Parathyroid adenoma (tissue), 2 donors: Measurements from ENCODE around the gene THEMIS2.

Experiments
- H2AFZ ChIP-seq: fragments of 300-600 bp; sonication (generic); one replicate; pipeline ENCODE4 v1.7.0; 2017; ENCODE audit warnings: antibody characterized with exemption, mild to moderate bottlenecking
- H3K27ac ChIP-seq: fragments of 300-600 bp; sonication (generic); one replicate; pipeline ENCODE4 v1.7.0; 2017
- H3K27me3 ChIP-seq: fragments of 300-600 bp; sonication (generic); one replicate; pipeline ENCODE4 v1.7.0; 2017; ENCODE audit warnings: low read length; ENCODE audit not compliant: control insufficient read depth, insufficient read depth
- H3K36me3 ChIP-seq: fragments of 300-600 bp; sonication (generic); one replicate; pipeline ENCODE4 v1.7.0; 2017; ENCODE audit warnings: low read length; ENCODE audit not compliant: control insufficient read depth, insufficient read depth
- H3K4me1 ChIP-seq: fragments of 300-600 bp; sonication (generic); one replicate; pipeline ENCODE4 v1.7.0; 2017; ENCODE audit warnings: control low read depth
- H3K4me2 ChIP-seq: fragments of 300-600 bp; sonication (generic); one replicate; pipeline ENCODE4 v1.7.0; 2017; ENCODE audit warnings: low read length
- H3K4me3 ChIP-seq: fragments of 300-600 bp; sonication (generic); one replicate; pipeline ENCODE4 v1.7.0; 2017; ENCODE audit warnings: low read depth, low read length
- H3K79me2 ChIP-seq: fragments of 300-600 bp; sonication (generic); one replicate; pipeline ENCODE4 v1.7.0; 2017; ENCODE audit warnings: control low read depth
- H3K9ac ChIP-seq: fragments of 300-600 bp; sonication (generic); one replicate; pipeline ENCODE4 v1.7.0; 2017; ENCODE audit warnings: mild to moderate bottlenecking
- H3K9me3 ChIP-seq: fragments of 300-600 bp; sonication (generic); one replicate; pipeline ENCODE4 v1.7.0; 2017; ENCODE audit warnings: low read length; ENCODE audit not compliant: control insufficient read depth
- TF ChIP-seq, protein P1 (sequence below): fragments of 300-600 bp; sonication (generic); IDR thresholded peaks from one replicate; pipeline ENCODE4 v1.7.0; 2017; ENCODE audit warnings: antibody characterized with exemption, mild to moderate bottlenecking
- donor health status: primary hyperparathyroidism.

The THEMIS2 gene

DNA sequence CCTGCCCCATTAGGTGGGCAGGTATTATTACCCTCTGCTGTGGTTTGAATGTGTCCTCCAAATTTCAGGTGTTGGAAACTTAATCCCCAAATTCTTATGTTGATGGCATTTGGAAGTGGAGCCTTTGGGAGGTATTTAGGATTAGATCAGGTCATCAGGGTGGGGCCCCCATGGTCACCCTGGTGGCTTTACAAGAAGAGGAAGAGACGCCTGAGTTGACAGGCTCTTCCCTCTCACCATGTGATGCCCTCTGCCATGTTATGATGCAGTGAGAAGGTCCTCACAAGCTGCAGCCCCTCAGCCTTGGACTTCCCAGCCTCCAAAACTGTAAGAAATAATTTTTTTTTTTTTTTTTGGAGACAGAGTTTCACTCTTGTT lies 8.8 kb upstream of the THEMIS2 start:
- Histone ChIP-seq H3K27ac (peak overlapping the region; percentile 39), H3K27me3 (no peaks in the 10 kb centered on the region), H3K79me2 (no peaks in the 10 kb centered on the region), H3K4me3 (peak overlapping the region; percentile 14), H3K36me3 (no peaks in the 10 kb centered on the region), H3K9ac (no peak overlapping the region), H3K9me3 (no peaks in the 10 kb centered on the region), H3K4me2 (no peak overlapping the region), H2AFZ (no peak overlapping the region), H3K4me1 (no peaks in the 10 kb centered on the region)
- TF ChIP-seq, protein P1, sequence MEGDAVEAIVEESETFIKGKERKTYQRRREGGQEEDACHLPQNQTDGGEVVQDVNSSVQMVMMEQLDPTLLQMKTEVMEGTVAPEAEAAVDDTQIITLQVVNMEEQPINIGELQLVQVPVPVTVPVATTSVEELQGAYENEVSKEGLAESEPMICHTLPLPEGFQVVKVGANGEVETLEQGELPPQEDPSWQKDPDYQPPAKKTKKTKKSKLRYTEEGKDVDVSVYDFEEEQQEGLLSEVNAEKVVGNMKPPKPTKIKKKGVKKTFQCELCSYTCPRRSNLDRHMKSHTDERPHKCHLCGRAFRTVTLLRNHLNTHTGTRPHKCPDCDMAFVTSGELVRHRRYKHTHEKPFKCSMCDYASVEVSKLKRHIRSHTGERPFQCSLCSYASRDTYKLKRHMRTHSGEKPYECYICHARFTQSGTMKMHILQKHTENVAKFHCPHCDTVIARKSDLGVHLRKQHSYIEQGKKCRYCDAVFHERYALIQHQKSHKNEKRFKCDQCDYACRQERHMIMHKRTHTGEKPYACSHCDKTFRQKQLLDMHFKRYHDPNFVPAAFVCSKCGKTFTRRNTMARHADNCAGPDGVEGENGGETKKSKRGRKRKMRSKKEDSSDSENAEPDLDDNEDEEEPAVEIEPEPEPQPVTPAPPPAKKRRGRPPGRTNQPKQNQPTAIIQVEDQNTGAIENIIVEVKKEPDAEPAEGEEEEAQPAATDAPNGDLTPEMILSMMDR: no peak

DNA sequence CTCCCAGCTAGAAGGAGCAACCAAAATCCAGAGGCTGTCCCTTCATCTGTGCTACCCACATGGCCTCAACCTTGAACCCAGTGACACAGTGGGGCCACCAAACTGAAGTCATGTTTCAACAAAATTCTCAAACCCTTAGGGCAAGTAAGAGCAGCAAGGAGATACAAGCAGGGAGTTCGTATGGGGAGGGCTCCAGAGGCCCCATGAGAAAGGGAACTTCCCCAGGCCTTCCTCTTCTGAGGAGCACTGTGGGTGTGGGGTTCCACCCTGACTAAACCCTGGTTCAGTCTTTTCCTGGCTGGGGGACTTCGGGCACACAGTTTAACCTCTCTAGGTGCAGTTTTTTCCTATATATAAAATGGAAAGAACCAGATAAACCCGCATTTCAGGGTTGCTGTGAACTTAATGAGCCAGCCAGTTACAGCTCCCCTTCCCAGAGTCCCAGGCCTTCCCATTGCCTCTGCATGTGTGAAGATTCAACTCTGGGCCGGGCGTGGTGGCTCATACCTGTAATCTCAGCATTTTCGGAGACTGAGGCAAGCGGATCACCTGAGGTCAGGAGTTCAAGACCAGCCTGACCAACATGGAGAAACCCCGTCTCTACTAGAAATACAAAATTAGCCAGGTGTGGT lies 8.0 kb upstream of the THEMIS2 start:
- Histone ChIP-seq H3K36me3 (no peaks in the 10 kb centered on the region), H3K4me1 (no peaks in the 10 kb centered on the region), H3K4me3 (no peak overlapping the region), H3K9me3 (no peaks in the 10 kb centered on the region), H2AFZ (no peak overlapping the region), H3K4me2 (no peak overlapping the region), H3K27ac (peak overlapping the region; percentile 39), H3K79me2 (no peaks in the 10 kb centered on the region), H3K9ac (no peak overlapping the region), H3K27me3 (no peaks in the 10 kb centered on the region)
- TF ChIP-seq, protein P1: no peak

DNA sequence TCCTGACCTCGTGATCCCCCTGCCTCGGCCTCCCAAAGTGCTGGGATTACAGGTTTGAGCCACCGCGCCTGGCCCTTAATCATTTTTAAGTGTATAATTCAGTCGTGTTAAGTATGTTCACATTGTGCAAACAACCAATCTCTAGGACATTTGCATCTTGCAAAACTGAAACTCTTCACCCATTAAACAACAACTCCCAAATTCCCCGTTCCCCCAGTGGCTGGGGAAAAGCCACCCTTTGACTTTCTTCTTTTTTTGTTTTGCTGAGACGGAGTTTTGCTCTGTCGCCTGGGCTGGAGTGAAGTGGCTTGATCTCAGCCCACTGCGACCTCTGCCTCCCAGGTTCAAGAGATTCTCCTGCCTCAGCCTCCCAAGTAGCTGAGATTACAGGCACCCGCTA lies 6.5 kb upstream of the THEMIS2 start:
- H3K27ac ChIP-seq: no peak overlapping the region
- H3K79me2 ChIP-seq: no peaks in the 10 kb centered on the region
- H3K4me1 ChIP-seq: no peaks in the 10 kb centered on the region
- H3K9ac ChIP-seq: no peak overlapping the region
- H3K4me3 ChIP-seq: no peak overlapping the region
- TF ChIP-seq, protein P1: no peak
- H3K9me3 ChIP-seq: no peaks in the 10 kb centered on the region
- H2AFZ ChIP-seq: no peak overlapping the region
- no peaks in the 10 kb centered on the region for H3K36me3 ChIP-seq
- H3K4me2 ChIP-seq: no peak overlapping the region
- no peaks in the 10 kb centered on the region for H3K27me3 ChIP-seq

DNA sequence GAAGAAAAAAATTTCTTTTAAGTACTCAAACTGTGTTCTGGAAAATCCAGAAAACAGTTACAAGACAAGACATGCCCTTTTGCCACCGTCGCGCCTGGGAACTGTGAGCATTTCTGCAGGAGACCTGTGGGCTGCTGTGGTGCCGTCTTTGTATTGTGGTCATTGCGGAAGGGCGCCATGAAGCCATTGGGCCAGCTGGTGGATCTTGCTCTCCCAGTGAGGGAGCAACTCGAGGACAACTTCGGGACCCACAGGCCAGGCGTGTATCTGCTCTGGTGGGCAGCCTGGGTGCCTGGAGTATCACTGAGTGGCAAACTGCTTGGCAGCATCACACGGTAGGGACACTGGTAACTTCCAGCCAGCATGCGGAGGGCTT lies 3.8 kb upstream of the THEMIS2 start:
- no peak overlapping the region for H3K27ac ChIP-seq

More for the DNA sequence above, 3.8 kb upstream of the THEMIS2 start:
- no peaks in the 10 kb centered on the region for H3K9me3 ChIP-seq
- H3K36me3 ChIP-seq: no peaks in the 10 kb centered on the region
- H3K4me1 ChIP-seq: no peaks in the 10 kb centered on the region
- H2AFZ ChIP-seq: no peak overlapping the region
- H3K9ac ChIP-seq: no peak overlapping the region
- H3K4me2 ChIP-seq: no peak overlapping the region
- TF ChIP-seq, protein P1: no peak
- no peaks in the 10 kb centered on the region for H3K27me3 ChIP-seq
- H3K79me2 ChIP-seq: no peaks in the 10 kb centered on the region
- H3K4me3 ChIP-seq: no peak overlapping the region
